GM12865 (cell line): ENCODE results near the gene VSIG8.

Experiments
- DNase-seq: peaks from one replicate; pipeline ENCODE4 v3.0.0; 2010; ENCODE audit warnings: low read depth
- H3K4me3 ChIP-seq: 2 replicates; pipeline ENCODE4 v1.5.1; 2011; ENCODE audit warnings: mild to moderate bottlenecking, low read depth, low read length, control low read depth
- CTCF ChIP-seq: IDR thresholded peaks from 2 replicates; pipeline ENCODE4 v1.5.1; 2011; ENCODE audit warnings: low read length, control low read depth, low read depth, inconsistent platforms; ENCODE audit not compliant: insufficient read depth; ENCODE audit errors: missing control alignments

VSIG8 gene

GRCh38 chr1:159873530-159874143, 11.2 kb upstream of the VSIG8 start:
- no peak for DNase-seq
- H3K4me3 ChIP-seq: no peak overlapping the region
- TF ChIP-seq CTCF: no peak

- no peak for TF ChIP-seq CTCF
- H3K4me3 ChIP-seq: no peak overlapping the region
- DNase-seq: no peak
Measured at GRCh38 chr1:159872891-159873290, 10.4 kb upstream of the VSIG8 start.

GRCh38 chr1:159870704-159871103, 8.2 kb upstream of the VSIG8 start:
- no peak overlapping the region for H3K4me3 ChIP-seq
- no peak for TF ChIP-seq CTCF
- DNase-seq: no peak

- no peak for TF ChIP-seq CTCF
- no peak overlapping the region for H3K4me3 ChIP-seq
- DNase-seq: no peak
Measured at GRCh38 chr1:159869607-159870006, 7.2 kb upstream of the VSIG8 start.

GRCh38 chr1:159869173-159869572, 6.7 kb upstream of the VSIG8 start:
- DNase-seq: no peak
- H3K4me3 ChIP-seq: no peak overlapping the region
- TF ChIP-seq CTCF: no peak

GRCh38 chr1:159868766-159869165, 6.3 kb upstream of the VSIG8 start:
- no peak overlapping the region for H3K4me3 ChIP-seq
- no peak for DNase-seq
- no peak for TF ChIP-seq CTCF

GRCh38 chr1:159867664-159868026, 5.2 kb upstream of the VSIG8 start:
- no peak for DNase-seq
- no peak overlapping the region for H3K4me3 ChIP-seq
- TF ChIP-seq CTCF: no peak
